Frontal cortex (tissue), 4 donors: ENCODE results near the gene HSBP1L1. TPM values are rescaled to one million over a fixed set of nuclear protein-coding genes. Genes with fewer than 3 reads are reported as not detected.
"Not testable (repeated sequence)": the region's sequence is repeated elsewhere in the genome, so short reads cannot be mapped to it uniquely, and the experiment has no call there.

Experiments used
- DNase-seq, 2 donors: peaks; one replicate each; pipeline ENCODE4 v3.0.0; 2012; ENCODE audit warnings: low spot score in 2 of 2
- FAIRE-seq: peaks from 2 replicates; lab custom pipeline; 2012; peaks lifted over from hg19 to GRCh38; lab: Jason Lieb, UNC
- total RNA-seq: library from RNA; depleted of rRNA; stranded (reverse); fragments of >200 nt; gene quantifications from one replicate; pipeline ENCODE4 v1.2.3, GENCODE V29; 2014
- donor health status: control.
- donor health status: control.
- donor health status: control.

HSBP1L1 gene
- total RNA-seq, 1 donor from 2014 or later = 0.82 TPM

DNA sequence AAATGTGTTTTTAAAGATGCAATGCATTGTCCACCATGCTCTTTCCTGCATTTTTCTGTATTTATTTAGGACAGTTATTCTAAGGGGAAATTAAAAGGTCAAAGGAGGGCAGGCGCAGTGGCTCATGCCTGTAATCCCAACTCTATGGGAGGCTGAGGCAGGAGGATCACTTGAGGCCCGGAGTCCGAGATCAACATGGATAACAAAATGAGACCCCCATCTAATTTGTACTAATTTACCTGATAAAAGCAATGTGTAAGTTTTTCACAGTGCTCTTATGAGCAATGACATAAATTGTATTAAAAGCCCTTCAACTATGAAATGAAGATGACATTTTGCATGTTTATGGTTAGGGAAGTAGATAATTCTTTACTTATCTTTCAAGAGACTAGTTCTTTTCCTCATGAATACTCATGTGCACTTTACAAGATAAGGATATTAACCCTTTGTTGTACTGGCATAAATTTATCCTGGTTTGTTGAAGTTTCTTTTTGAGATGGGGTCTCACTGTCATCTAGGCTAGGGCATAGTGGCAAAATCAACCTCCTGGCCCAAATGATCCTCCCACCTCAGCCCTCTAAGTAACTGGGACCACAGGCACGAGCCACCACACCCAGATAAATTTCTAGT is 9.7 kb downstream of the HSBP1L1 start:
- DNase-seq (no peak), FAIRE-seq (no peak)

DNA sequence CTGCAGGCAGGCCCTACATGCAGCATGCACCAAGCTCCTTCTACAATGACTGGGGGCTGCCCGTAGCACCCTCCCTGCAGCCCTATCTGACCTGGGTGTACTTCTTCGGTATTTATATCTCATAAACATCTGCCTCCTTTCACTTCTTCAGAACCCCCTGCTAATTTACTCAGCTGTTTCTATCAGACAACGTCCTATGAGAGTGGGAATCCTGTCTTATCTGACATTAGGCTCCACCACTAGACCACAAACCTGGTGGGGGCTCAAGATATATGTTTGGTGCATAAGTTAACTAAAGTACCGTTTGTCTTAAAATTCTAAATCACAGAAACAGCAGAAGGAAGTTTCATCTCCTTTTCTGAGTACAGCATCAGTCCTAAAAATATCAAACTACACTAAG is 10.6 kb downstream of the HSBP1L1 start:
- FAIRE-seq (no peak), DNase-seq (no peak)

DNA sequence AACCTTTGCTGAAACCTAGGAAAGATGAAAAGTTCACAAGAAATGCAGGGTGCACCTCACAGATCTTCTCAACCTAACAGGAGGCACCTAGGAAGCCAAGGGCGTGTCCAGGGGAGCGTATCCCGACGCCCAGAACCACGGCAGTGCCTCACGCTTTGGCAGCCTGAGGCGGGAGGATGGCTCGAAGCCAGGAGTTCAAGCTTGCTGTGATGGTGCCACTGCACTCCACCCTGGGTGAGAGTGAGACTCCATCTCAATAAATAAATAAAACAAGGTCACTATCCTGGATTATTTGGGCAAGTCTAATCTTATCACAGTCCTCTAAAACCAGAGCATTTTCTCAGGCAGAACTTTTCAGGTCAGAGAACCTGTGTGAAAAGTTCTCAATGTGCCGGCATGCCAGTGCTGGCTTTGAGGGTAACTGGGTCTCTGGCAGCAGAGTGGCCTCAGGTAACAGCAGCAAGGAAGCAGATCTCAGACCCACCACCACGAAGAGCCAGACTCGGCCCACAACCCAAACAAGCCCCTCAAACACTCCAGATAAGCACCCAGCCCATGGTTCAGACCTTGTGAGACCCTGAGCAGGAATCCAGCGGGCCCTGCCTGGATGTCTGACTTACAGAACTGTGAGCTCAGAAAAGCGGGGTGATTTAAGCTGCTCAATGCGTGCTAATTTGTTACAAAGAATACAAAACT is 11.7 kb downstream of the HSBP1L1 start:
- FAIRE-seq (no peak), DNase-seq (no peak)

DNA sequence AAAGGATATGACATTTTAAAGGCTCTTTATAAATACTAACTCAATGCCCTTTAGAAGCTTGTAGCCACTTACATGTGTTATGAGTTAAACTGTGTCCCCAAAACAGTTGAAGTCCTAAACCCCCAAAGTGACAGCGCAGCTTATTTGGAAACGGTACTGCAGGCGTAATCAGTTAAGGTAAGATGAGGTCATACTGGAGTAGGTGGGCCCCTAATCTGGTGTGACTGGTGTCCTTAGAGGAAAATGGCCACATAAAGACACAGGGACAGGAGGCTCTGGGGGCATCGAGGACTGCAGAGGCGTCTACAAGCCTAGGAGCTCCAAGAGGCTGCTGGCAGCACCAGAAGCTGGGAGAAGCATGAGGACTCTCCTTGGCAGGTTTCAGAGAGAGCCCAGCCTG is 15.4 kb downstream of the HSBP1L1 start:
- FAIRE-seq = no peak

DNA sequence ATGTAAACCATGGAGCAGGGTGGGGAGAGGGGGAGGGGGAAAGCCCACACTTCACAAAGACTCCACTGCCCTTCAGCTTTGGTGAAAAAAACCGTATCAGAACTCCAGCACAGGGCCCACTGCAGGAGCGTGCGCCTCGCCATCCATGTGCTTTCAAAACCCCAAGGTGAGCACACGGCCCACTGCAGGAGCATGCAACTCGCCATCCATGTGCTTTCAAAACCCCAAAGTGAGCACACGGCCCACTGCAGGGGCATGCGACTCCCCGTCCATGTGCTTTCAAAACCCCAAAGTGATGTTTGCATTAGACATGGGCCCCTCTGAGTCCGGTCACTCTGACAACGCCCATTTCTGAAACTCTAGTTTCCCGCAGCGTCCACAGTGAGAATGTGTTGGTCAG is 16.1 kb downstream of the HSBP1L1 start:
- no peak for DNase-seq
- FAIRE-seq = no peak

More for the DNA sequence above, 15.4 kb downstream of the HSBP1L1 start:
- no peak for DNase-seq

DNA sequence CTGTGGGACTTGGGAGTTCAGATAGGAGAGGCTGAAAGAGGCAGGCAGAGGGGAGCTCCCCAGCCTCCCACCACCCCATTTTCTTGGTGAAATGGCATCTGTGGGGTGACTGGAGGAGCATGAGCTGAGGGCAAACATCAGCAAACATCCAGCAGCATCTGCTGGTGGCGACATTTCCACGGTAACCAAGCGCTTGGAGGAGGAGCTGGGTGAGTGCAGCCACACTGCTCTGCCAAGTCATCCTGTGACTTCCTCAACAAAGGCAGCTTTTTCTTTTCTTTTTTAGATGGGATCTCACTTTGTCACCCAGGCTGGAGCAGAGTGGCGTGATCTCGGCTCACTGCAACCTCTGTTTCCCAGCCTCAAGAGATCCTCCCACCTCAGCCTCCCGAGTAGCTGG is 18.3 kb downstream of the HSBP1L1 start:
- DNase-seq (peak in 1 of 2 donors; percentile 52), FAIRE-seq (no peak)

DNA sequence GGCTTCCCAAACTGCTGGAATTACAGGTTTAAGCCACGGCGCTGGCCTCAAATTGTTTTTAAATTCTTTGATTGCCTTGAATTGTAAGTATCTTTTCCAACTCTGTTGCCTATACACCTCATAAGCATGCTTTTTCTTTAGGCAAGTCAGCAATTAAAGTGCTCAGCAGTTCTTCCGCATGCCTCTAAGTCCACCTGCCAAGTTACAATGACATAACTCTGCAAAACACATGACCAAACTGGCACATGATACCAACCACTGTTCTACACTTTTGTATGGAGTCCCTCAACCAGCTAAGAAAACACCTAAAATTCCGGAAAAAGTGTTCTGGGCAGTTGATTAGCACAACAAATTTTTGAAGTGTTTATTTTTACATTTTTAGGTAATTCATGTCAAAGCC is 18.8 kb downstream of the HSBP1L1 start:
- FAIRE-seq = no peak
- DNase-seq = no peak

DNA sequence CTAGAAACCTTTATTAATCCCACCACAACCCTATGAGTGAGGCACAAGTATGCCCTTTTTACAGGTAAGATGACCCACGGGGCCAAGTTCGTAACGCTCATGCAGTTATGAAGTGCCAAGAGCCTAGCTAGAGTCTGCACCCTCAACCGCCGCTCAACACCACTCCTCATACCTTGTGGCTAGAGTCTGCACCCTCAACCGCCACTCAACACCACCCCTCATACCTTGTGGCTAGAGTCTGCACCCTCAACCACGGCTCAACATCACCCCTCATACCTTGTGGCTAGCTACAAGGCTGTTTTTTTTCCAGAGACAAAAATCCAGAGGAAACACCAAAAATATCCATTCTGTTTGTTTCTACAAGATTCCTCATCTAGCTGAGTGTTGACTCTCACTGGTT is 19.4 kb downstream of the HSBP1L1 start:
- no peak for DNase-seq
- FAIRE-seq = no peak

DNA sequence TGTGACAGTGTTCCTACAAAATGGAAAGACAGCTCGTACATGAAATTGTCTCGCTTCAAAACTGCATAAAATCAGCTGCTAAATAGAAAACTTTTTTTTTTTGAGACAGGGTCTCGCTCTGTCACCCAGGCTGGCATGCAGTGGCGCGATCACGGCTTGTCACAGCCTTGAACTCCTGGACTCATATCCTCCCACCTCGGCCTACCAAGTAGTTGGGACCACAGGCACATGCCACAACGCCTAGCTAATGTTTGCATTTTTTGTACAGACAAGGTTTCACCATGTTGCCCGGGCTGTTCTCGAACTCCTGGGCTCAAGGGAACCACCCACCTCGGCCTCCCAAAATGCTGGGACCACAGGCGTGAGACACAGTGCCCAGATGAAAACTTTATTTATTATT is 20.7 kb downstream of the HSBP1L1 start:
- FAIRE-seq (no peak), DNase-seq (no peak)

DNA sequence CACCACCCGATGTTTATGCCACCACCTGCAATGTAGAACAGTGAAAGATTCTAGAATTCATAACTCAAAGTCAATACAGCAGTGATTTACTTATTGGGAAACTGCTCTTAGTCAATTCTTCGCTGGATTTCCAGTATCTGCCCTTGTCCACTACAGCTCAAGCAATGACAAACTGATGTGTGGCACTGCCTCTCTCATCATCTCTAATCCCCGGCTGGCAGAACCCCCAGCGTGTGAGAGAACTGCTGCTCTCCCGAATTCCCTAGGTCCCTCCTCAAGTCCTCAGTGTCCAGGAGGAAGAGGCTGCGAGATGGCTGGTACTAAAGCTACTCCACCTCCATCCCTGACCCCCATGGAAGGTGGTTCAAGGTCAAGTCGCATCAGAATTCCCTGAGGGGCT is 22.3 kb downstream of the HSBP1L1 start:
- DNase-seq (no peak), FAIRE-seq (no peak)

DNA sequence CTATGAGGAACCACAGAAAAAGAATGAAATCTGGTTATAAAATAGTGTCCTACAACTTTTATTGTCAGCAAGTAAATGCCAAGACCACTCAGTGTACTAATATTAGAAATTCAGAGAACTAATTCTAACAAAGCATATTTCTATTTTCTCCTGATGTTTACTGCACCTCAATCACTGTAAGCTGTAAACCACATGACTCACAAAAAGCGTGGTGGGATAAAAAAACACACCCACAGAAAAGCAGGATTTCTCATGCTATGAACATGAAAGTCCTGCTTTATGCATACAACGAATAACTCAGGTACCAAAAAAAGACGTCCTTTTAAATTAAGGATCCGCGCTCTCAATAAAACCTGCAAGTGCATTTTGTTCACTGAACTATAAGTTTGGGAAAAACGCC is 23.1 kb downstream of the HSBP1L1 start:
- DNase-seq = no peak
- no peak for FAIRE-seq

DNA sequence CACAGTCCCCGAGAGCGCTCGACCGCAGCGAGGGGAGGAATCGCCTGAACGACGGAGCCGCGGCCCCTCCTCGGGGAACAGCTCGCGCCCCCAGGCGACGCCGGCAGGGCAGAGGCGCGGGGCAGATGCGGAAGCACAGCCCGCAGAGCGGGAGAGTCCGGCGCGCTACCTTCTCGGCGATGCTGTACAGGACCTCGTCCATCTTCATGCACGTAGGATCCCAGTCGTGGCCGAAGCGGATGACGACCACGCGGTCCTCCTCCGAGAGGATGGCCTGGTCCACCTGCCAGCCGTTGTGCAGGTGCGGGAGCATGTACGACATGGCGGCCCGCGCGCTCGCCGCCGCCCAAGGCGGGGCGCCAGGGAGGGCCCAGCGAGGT is 23.6 kb downstream of the HSBP1L1 start:
- no peak for FAIRE-seq
- peak in 1 of 2 donors; percentile 67 for DNase-seq

DNA sequence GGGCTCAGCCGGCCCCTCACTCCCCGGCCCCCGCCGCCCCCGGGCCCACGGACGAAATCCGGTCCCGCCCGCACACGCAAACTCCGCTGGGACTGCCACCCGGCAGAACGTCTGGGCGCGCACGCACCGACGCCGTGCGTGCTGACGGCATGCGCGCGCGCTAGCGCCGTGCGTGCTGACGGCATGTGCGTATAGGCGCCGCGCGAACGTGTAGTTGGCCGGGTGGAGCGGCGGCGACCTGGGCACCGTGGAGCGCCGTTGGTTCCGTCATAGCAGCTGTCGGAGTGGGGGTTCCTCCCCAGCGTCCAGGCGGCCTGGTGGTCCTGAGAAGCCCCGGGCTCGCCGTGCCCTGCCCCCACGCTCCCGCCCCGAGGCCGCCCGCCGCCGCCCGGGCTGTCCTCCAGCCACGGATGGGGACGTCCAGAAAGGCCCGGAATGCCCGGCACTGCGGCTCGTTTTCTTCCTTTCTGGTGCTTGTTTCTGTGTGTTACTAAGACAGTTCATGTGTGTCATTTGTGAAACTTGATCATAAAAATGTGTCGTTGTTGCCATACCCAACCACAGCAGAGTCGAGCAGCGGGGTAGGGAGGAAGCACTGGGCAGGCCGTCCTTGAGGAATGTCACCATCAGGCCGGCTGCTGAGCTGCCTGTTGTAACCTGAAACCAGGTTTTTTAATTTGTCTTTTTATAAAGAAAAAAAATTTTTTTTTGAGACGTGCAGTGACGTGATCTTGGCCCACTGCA is 24.2 kb downstream of the HSBP1L1 start, which contains the start of gene TXNL4A:
Gene TXNL4A (minus strand): TSS at position 113 of the 744 bp plus-strand sequence. CDS start 171 bp downstream, outside the sequence.
- DNase-seq = peak; percentile 87 to 90
- FAIRE-seq = no peak

DNA sequence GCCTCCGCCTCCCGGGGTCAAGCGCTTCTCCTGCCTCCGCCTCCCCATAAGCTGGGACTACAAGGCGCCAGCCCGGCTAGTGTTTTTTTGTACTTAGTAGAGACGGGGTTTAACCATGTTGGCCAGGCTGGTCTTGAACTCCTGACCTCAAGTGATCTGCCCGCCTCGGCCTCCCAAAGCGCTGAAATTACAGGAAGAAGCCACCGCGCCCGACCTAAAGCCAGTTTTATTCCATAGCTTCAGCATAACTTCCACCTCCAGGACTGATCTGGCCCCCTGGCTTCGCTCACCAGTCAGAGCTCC is 24.7 kb downstream of the HSBP1L1 start:
- DNase-seq = no peak
- FAIRE-seq = no peak

DNA sequence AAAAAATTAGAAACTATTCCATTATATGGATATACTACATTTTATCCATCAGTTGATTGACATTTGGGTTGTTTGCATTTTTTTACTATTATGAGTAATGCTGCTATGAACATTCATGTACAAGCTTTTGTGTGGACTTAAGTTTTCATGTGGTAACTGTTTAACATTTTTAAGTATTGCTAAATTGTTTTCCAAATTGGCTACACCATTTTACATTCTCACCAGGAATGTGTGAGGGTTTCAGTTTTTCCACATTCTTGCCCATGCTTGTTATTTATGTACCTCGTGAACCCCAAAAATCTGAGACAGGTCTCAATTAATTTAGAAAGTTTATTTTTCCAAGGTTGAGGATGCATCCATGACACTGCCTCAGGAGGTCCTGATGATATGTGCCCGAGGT is 27.1 kb downstream of the HSBP1L1 start:
- DNase-seq = no peak
- no peak for FAIRE-seq

DNA sequence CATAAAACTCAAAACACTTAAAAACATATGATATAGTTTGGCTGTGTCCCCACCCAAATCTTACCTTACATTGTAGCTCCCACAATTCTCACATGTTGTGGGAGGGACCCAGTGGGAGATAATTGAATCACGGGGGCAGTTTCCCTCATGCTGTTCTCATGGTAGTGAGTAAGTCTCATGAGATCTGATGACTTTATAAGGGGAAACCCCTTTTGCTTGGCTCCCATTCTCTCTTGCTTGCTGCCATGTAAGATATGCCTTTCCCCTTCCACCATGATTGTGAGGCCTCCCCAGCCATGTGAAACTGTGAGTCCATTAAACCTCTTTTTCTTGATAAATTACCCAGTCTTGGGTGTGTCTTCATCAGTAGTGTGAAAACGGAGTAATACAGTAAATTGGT is 35.3 kb downstream of the HSBP1L1 start:
- not testable (repeated sequence) for DNase-seq, FAIRE-seq

DNA sequence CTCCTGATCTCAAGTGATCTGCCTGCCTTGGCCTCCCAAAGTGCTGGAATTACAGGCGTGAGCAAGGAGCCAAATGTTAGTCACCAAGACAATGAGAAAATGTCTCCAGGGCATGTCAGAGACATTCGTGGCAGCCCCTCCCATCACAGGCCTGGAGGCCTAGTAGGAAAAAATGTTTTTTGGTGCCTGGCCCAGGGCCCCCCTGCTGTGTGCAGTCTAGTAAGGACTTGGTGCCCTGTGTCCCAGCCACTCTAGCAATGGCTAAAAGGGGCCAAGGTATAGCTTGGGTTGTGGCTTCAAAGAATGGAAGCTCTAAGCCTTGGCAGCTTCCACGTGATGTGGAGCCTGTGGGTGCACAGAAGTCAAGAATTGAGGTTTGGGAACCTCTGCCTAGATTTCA is 36.4 kb downstream of the HSBP1L1 start:
- no peak for FAIRE-seq
- DNase-seq = no peak

DNA sequence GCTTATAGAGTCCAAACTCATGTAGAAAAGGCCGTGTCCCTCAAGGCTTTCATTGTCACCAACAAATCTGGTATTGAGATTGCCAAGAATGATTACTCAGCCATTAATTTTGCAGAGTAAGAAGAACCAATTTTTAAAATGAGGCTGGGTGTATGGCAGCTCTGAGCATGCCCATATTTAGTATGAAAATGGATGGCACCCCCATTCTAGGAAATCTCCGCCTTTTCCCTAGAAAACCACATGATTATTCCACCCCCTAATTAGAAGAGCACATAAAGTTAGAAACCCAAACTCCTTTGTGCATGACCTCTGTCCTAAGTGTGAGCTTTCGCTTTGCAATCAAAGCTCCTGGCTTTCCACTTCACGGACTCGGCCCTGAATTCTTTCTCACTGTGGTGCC is 38.0 kb downstream of the HSBP1L1 start:
- DNase-seq (no peak), FAIRE-seq (no peak)

DNA sequence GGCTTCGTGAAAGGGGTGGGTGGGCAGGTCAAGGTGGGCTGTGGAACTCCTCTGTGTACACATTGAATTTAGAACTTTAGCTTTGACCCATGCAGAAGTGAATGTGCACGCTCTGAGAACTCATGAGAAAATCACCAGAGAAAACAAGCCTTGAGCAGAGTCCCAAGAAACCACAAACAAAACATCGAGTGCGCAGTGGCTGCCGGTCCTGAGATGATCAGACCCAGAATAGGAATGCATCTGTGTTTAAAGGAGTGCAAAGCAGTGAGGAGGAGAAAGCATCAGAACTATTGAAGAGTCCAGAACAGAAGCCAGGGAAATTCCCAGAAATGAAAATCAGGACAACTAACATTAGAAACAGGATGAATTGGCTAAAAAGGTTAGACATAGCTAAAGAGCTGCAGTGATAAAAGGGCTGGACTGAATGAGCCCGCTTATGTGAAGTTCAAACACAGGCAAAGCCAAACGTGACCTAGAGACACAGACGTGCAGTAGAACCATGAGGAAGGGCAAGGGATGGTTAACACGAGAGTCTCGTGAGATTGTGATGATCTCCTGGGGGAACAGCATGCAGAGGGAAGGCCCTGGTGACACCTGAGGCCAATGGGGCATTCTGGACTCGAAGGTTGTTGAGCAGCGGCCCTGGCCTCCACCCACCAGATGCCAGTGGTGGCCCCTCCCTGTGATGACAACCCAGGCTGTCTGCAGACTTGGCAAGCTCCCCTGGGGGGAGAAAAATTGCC is 40.3 kb downstream of the HSBP1L1 start:
- DNase-seq = no peak
- FAIRE-seq = no peak

DNA sequence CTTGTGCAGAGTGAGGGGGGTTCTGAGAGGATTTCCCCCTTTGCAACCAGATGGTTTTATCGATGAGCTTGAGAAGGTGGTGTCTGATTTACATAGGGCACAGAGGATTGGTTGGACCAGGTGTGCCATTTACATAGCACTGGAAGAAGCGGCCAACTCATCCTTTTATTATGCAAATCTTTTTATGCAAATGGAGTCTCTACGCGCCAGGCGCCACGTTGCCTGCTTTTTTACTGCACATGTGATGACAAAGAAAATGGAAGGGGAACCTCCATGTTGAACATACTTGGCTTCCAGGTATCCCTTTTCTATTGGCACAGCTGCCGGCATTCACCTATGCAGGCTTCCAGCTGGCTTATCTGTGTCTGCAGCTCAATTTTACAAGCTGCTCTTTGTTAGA is 42.3 kb downstream of the HSBP1L1 start:
- no peak for DNase-seq
- no peak for FAIRE-seq
